Activated B cell treated with CpG ODN at 0.5 μM for 24 hours (primary cell): ENCODE results near the gene CLMN. TPM values are rescaled to one million over a fixed set of nuclear protein-coding genes. Genes with fewer than 3 reads are reported as not detected.

ENCODE experiments used
- ATAC-seq: fragments of 200-7000 bp; cut with Tn5 transposase; one replicate; pipeline ENCODE4 v1.10.0; 2021; ENCODE audit warnings: low read depth, mild to moderate bottlenecking, moderate library complexity
- CTCF ChIA-PET: fragments of 350-600 bp; sonication (Branson Sonifier 250); formaldehyde crosslinking; loops from one replicate; lab custom pipeline; 2021; ENCODE audit warnings: antibody characterized with exemption; lab: Charles Lee
- POLR2A ChIA-PET: fragments of 350-600 bp; sonication (Branson Sonifier 250); formaldehyde crosslinking; loops from one replicate; lab custom pipeline; 2021; ENCODE audit warnings: antibody characterized with exemption; lab: Charles Lee
- DNase-seq: peaks from one replicate; pipeline ENCODE4 v3.0.0; 2022
- H3K27ac Mint-ChIP-seq: one replicate; pipeline ENCODE4 v1.8.0; 2020; ENCODE audit warnings: mixed read lengths
- H3K27me3 Mint-ChIP-seq: one replicate; pipeline ENCODE4 v1.8.0; 2021; ENCODE audit warnings: mixed read lengths
- H3K36me3 Mint-ChIP-seq: one replicate; pipeline ENCODE4 v1.8.0; 2021; ENCODE audit warnings: low read depth, mixed read lengths
- H3K4me1 Mint-ChIP-seq: one replicate; pipeline ENCODE4 v1.8.0; 2021; ENCODE audit warnings: mixed read lengths
- H3K4me3 Mint-ChIP-seq: one replicate; pipeline ENCODE4 v1.8.0; 2020; ENCODE audit warnings: mild to moderate bottlenecking, mixed read lengths
- H3K9me3 Mint-ChIP-seq: one replicate; pipeline ENCODE4 v1.8.0; 2020; ENCODE audit warnings: mixed read lengths
- intact Hi-C: fragments of 100-400 bp; cut with micrococcal nuclease; formaldehyde crosslinking; loops from one replicate; pipeline ENCODE4 v1.15.1; 2024
- total RNA-seq: library from RNA; stranded (reverse); gene quantifications from 2 replicates; pipeline ENCODE4 v1.2.3, GENCODE V29; 2022
- TF ChIP-seq, protein P1 (sequence below): fragments of 200-600 bp; IDR thresholded peaks from one replicate; pipeline ENCODE4 v1.8.0; 2022; ENCODE audit warnings: antibody characterized with exemption, mild to moderate bottlenecking

The CLMN gene
- total RNA-seq, 1 donor from 2014 or later, result 23.9 TPM

DNA sequence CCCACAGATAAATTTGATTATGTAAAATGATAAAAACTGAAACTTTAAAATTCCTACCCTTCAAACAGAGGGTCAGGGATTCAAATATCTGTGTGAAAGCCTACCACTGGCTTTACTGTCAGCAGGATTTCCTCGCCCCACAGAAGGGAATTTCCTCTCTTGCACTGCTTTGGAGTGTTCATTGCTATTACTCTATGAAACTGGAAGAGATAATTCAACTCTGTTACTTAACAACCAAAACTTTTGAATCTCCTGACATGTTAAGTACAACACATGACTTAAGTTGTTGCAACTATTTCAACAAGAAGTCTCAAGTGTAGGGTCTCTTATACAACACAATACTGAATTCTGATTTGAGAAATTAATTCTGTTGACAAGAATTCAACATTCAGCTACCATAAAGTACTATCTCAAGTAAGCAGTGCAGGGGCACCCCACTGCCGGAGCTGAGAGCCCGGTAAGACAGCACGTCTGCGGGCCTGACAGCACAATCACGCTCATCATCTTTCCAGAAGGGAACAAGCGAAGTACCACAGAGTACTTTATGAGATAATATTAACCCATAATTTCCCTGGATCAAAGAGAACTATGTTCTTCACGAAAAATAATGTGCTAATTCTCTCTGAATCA lies 185.3 kb downstream of the CLMN start:
- H3K9me3 Mint-ChIP-seq, result no peaks in the 10 kb centered on the region
- H3K27ac Mint-ChIP-seq, result peak overlapping the region; percentile 14
- H3K4me3 Mint-ChIP-seq, result no peak overlapping the region
- no peak for DNase-seq
- H3K4me1 Mint-ChIP-seq, result peaks cover 38% of the 10 kb centered on the region
- ATAC-seq, result no peak
- TF ChIP-seq, protein P1, sequence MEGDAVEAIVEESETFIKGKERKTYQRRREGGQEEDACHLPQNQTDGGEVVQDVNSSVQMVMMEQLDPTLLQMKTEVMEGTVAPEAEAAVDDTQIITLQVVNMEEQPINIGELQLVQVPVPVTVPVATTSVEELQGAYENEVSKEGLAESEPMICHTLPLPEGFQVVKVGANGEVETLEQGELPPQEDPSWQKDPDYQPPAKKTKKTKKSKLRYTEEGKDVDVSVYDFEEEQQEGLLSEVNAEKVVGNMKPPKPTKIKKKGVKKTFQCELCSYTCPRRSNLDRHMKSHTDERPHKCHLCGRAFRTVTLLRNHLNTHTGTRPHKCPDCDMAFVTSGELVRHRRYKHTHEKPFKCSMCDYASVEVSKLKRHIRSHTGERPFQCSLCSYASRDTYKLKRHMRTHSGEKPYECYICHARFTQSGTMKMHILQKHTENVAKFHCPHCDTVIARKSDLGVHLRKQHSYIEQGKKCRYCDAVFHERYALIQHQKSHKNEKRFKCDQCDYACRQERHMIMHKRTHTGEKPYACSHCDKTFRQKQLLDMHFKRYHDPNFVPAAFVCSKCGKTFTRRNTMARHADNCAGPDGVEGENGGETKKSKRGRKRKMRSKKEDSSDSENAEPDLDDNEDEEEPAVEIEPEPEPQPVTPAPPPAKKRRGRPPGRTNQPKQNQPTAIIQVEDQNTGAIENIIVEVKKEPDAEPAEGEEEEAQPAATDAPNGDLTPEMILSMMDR, result no peak
- intact Hi-C loops, result no loop called here
- ChIA-PET POLR2A (no interaction called here), CTCF (no interaction called here)
- H3K27me3 Mint-ChIP-seq, result no peaks in the 10 kb centered on the region
- peaks cover 57% of the 10 kb centered on the region for H3K36me3 Mint-ChIP-seq

DNA sequence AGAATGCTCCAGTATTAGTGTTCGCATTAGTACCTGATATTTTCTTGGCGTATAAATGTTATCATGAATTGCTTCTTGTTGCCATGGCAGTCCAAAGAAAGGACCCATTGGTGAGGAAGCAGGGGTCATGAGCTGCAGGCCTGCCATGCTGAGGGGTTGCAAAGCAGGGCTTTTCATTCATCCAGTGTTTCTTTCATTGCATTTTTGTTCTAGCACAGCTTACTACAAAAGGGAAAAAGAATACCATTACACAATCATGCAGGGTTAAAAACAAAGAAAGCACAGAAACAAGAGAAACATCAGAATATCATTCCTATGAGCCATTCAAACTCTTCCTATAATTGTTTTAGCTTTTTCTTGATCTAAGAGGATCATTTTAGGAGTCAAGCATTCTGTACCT lies 186.4 kb downstream of the CLMN start:
- no peak for ATAC-seq

DNA sequence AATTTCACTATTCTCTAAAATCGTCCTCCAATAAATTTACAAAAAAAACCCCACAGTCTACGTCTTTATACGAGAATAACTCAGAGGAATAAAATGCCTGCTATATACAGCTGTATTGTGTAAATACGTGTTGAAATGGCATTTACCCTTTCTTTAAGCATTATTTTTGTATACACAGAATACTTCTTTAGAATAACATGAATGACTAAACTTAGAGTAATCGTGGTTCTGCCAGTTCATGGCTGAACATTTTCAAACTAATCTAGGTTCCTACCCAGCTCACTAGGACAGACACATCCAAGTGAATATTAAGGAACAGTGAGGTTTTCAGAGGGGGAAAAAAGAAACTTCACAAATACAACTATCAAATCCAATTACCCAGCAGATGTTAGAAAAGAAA lies 186.9 kb downstream of the CLMN start:
- no peaks in the 10 kb centered on the region for H3K27me3 Mint-ChIP-seq
- ChIA-PET CTCF (no interaction called here), POLR2A (no interaction called here)
- peaks cover 71% of the 10 kb centered on the region for H3K36me3 Mint-ChIP-seq
- no peaks in the 10 kb centered on the region for H3K9me3 Mint-ChIP-seq
- ATAC-seq (no peak), DNase-seq (no peak)
- H3K27ac Mint-ChIP-seq, result no peak overlapping the region
- H3K4me3 Mint-ChIP-seq, result no peak overlapping the region
- intact Hi-C loops, result no loop called here
- TF ChIP-seq, protein P1, result no peak
- peaks cover 28% of the 10 kb centered on the region for H3K4me1 Mint-ChIP-seq

More for the DNA sequence above, 186.4 kb downstream of the CLMN start:
- intact Hi-C loops, result no loop called here
- Mint-ChIP-seq H3K4me3 (no peak overlapping the region), H3K4me1 (peaks cover 29% of the 10 kb centered on the region), H3K27me3 (no peaks in the 10 kb centered on the region), H3K9me3 (no peaks in the 10 kb centered on the region), H3K27ac (no peak overlapping the region), H3K36me3 (peaks cover 67% of the 10 kb centered on the region)
- CTCF ChIA-PET, result no interaction called here
- TF ChIP-seq, protein P1, result no peak
- DNase-seq, result no peak
- POLR2A ChIA-PET, result no interaction called here

Other genes starting within 250 kb of the CLMN start
- 67.3 and 69.6 TPM in 2 replicates for gene DICER1, start 162.4 kb downstream of the CLMN start, total RNA-seq
- gene SYNE3, start 196.7 kb upstream of the CLMN start, total RNA-seq, result 95.6 and 104 TPM in 2 replicates
- 20.5 and 22.4 TPM in 2 replicates for gene GLRX5, start 215.1 kb upstream of the CLMN start, total RNA-seq